Astrocyte (in vitro differentiated cells and primary cell): ENCODE results near the gene ITGA1.

Experiments
- CTCF ChIP-seq: IDR thresholded peaks from 2 replicates; pipeline ENCODE4 v1.5.1; 2011; ENCODE audit warnings: low read depth, mild to moderate bottlenecking, inconsistent platforms, low read length, moderate library complexity; ENCODE audit not compliant: insufficient read depth
- EZH2 ChIP-seq: IDR thresholded peaks from 2 replicates; pipeline ENCODE4 v1.6.1; 2012; ENCODE audit warnings: mild to moderate bottlenecking, low read length, inconsistent platforms; ENCODE audit not compliant: insufficient read depth

- TF ChIP-seq EZH2: no peak
- TF ChIP-seq CTCF: no peak
These were observed 160.1 kb downstream of the ITGA1 start for GRCh38 chr5:52947851-52948250.
